Stimulated activated CD4-positive, alpha-beta T cell treated with anti-CD3 and anti-CD28 coated beads, Interleukin-2, amount 100 ng/mL, for 4 hours (primary cell): Measurements from ENCODE around the gene LRATD1.

Experiments used
- DNase-seq: peaks from one replicate; pipeline ENCODE4 v3.0.0-alpha.2; 2020; ENCODE audit warnings: low read depth

Gene LRATD1

DNA sequence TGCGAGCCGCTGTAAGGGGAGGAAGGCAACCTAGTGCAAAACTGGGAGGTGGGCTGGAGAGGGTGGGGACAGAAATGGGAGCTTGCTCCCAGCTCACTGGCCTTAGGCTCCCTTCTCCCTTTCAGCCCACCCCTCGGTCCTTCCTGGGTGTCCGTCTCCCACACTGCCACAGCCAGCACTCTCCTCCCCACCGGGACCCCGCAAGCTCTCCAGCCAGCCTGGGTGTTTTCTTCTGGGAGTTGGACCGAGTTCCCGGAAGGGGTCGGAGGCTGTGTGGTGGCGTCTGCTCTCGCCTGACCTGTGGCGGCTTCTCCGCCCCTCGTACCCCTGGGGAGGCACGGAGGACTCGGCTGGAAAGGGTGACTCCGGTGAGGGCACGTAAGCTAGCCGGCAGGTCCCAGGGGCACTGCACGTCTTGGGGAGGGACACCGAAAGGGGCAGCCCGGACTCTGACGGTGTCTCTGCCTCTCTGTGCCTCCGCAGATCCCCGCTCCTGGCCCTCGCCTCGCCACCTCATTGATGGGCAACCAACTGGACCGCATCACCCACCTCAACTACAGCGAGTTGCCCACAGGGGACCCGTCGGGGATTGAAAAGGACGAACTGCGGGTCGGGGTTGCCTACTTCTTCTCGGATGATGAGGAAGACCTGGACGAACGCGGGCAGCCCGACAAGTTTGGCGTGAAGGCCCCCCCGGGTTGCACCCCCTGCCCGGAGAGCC lies 1.1 kb downstream of the LRATD1 start:
- DNase-seq, result no peak

DNA sequence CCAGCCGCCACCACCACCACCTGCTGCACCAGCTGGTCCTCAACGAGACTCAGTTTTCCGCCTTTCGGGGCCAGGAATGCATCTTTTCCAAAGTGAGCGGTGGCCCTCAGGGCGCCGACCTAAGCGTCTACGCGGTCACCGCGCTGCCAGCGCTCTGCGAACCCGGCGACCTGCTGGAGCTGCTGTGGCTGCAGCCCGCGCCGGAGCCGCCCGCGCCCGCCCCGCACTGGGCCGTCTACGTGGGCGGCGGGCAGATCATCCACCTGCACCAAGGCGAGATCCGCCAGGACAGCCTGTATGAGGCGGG lies 1.6 kb downstream of the LRATD1 start:
- no peak for DNase-seq

- DNase-seq, result no peak
These were observed 2.2 kb downstream of the LRATD1 start for GRCh38 chr2:14634489-14635390.

- DNase-seq, result no peak
These were observed 2.9 kb downstream of the LRATD1 start for GRCh38 chr2:14635391-14635871.

DNA sequence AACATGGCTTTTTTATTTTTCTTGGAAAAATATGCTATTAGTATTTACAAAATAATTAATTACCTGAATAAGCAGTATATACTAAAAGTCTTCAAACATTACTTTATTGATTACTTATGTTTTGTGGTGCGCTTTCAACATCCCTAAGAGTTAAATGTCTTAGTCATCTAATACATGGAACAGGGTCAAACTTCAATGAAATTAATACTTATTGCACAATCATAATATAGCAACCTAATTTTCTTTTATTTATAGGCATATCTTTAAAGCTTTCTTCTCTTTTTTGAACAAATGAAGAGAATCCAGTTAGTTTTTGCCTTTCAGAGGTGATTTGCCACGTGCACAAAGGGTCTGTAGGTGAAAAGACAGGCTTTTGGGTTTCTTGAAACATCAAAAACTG lies 6.0 kb downstream of the LRATD1 start:
- no peak for DNase-seq

- no peak for DNase-seq
These were observed 8.6 kb downstream of the LRATD1 start for GRCh38 chr2:14641116-14641515.

GRCh38 chr2:14642499-14642898 lies 10.0 kb downstream of the LRATD1 start:
- no peak for DNase-seq

GRCh38 chr2:14647714-14648113 lies 15.2 kb downstream of the LRATD1 start:
- no peak for DNase-seq

DNA sequence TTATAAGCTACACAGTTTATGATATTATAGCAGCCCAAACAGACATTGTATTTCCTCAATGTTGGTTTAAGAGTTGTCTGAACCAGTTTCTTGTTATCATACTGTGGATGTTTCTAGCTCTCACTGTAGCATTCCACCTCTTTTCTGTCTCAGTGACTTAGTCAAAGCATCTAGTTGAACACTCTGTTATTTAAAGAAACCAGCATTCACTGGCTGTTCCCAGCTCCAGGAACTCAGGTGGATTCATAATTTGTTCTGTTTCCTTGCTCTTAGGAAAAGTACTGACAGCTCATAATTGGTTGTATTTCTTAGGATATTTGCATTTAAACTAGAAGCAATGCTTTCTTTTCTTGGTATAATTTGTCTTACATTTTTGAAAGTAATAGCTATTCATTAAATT lies 17.5 kb downstream of the LRATD1 start:
- DNase-seq, result no peak

GRCh38 chr2:14654835-14655282 lies 22.3 kb downstream of the LRATD1 start:
- DNase-seq, result no peak

DNA sequence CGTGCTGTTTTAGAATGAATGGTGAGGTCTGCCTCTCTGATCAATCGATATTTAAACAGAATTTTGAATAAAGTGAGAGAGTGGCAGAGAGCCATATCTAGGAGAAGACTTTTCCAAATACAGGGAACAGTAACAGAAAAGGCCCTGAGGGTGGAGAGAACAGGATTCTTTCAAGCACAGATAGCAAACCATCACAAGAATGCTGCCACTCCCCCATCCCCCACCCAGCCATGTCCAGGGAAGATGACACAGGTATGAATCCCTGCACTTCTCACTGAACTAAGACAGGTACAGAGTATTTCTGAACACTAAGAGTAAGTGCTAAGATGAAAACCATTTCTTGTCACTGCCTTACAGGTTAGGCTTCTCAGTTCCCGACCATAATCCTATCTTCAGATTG lies 23.6 kb downstream of the LRATD1 start:
- no peak for DNase-seq

DNA sequence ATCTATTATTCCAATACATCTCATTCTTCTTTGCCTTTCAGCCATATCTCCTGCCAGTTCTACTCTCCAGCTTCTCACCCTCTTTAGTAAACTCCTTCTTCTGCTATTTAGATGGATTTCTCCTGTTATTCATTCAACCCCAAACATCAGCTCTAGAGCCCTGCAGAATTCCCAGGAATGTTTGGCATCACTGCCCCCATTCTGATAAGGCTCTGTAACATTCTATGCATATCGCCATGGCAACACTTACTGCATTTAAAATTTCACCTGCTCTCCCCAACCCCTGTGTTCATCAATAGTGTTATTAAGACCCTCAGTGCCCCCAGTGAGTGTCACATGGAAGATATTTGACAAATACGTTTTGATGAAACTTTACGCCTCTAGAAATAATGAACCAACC lies 28.6 kb downstream of the LRATD1 start:
- no peak for DNase-seq

DNA sequence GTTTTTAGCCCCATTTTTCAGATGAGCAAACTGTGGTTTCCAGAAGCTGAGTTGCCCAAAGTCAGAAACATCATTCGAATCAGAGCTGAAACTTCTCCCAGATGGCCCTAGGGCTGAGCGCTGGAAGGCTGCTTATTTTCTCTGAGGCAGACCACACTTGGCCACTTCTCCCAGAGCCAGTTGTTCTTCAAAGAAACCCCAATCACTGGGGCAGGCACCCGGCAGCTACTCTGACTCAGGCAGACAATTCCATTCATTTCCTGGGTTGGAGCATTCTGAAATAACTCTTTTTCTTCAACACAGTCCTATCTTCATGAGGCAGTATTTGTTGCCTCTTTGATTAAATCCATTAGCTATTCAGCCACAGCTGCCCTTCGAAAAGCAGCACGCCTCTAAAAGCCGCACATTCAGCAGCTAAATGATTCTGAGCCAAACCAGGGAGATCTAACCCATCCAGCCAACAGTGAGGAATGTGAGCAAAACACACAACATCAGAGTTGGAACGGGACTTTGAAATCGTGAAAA lies 40.9 kb downstream of the LRATD1 start:
- no peak for DNase-seq

- no peak for DNase-seq
These were observed 43.0 kb downstream of the LRATD1 start for GRCh38 chr2:14675489-14675888.

DNA sequence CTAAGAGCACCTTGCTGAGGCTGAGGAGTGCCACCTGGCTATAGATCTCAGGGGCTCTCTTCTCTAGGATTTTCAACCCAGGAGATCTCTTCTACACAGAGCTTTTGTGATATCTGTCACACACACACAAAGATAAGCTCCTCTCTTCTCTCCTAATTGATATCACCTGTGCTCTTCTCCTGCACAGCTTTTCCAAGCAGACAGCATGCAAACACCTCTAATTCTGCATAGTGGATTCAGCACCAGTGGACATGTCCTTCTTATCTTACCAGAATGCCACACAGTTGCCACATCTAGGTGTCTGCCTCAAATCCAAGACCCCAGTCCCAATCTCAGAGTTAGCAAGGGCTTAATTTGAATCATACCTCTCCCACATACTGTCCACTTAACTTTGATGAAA lies 43.9 kb downstream of the LRATD1 start:
- DNase-seq, result no peak

DNA sequence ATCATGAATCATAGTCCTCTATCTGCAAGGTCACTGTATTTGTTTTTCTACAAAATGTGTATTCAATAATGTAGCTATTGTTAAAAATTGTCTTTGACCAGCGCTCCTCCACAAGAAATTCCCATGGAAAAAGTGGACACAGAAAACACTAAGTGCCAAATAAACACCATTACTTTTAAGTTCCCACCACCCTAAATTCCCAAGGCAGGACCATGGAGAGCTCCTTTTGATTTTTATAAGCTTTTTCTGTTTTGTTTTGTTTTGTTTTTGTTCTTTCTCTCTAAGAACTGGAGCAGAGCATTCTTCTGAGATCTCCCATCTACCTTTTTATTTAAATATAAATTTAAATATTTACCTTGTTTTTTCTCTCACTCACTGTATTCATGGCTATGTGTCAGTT lies 44.5 kb downstream of the LRATD1 start:
- DNase-seq, result no peak

DNA sequence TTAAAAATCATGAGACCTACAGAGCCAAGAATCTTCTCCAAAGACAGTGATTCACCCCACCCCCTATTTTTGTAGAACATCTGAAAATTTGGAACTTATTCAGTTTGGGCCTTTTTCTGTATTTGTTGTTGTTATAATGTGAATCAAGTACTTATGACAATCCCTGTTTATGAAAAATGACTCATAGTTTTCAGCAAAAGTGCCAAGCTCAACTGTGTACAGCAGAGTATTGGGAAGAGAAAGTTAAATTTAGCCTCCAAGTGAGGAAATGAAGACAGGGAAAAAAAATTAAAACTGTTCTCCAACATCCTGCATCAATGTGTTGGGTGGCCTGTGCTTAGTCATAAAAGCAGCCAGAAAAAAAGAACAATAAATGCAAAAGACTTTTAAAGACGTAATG lies 46.2 kb downstream of the LRATD1 start:
- DNase-seq, result no peak

DNA sequence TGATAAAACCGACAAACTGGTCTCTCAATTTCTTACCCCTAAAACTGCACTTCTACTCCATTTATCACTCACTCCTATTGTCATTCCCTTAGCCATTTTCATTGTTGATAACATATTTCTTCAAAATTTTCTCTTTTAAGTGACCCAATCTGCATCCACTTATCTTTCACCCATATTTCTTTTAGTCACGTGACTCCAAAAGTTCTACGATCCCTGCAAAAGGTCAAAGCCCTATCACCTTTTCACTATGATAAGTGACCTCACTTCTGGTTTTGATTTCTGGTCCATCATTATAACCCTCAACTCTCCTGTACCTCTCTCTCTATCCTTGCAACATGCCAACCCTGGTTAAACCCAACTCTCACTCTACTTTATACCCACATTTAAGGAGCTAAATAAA lies 49.1 kb downstream of the LRATD1 start:
- no peak for DNase-seq
